ENCODE results near the gene ACTR8.

GRCh38 chr3:53820084-53820483, 61.9 kb downstream of the ACTR8 start:
- TF ChIP-seq GATA2 (IDR thresholded peaks at IDR 0.05; ENCODE audit: low read depth, low read length) (no peak), GATA3 (IDR thresholded peaks at IDR 0.05; ENCODE audit: low read depth, low read length) (no peak)

Measured in SH-SY5Y (cell line).